OCI-LY7 (cell line): ENCODE measurements around the gene LRP1-AS.

ENCODE experiments used
- CTCF ChIP-seq: fragments of 200-600 bp; sonication (generic); conservative IDR thresholded peaks from 2 replicates; pipeline ENCODE4 v1.5.1; 2014; ENCODE audit warnings: mild to moderate bottlenecking, antibody characterized with exemption, low read length, moderate library complexity, mixed read lengths
- EZH2phosphoT487 ChIP-seq: fragments of 200-600 bp; sonication (generic); IDR thresholded peaks from 2 replicates; pipeline ENCODE4 v1.6.1; 2018; ENCODE audit warnings: low read depth, borderline replicate concordance, mild to moderate bottlenecking, mixed run types, antibody characterized with exemption, low read length, moderate library complexity, mixed read lengths

DNA sequence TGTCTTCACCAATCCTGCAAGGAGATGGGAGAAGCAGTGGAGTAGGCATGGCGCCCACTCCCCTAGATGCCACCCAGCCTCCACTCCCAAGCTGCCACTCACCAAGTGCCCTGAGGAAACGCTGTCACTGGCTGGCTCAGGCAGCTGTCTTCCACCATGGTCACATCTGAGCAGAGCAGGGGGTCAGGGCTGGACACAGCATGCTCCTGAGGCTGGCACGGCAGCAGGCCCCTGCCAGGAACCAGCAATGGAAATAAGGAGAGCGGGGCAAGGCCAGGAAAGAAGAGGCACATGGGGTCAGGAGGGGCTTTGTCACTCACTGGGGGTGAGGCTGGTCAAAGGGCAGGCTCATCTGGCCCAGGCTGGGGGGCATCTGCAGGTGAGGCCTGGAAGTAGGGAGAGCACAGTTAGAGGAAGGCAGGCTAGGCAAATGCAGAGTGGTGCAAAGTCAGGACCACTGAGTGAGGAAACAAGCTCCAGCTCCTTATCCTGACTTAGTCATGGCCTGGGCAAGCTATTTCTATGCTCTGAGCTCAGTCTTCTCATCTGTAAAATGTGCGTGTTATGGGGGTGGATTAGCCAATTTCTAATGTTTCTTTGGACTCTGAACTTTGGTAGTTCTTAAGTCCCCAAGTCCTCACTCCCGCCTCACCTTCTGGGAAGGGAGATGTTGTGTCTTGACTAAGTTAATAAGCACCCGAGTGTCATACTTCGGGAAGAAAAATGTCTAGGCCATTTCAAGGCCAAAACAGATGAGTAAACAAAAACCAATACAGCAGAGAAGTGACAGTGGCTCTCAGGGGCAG is 50.5 kb downstream of the LRP1-AS start:
- no peak for TF ChIP-seq CTCF
- TF ChIP-seq EZH2phosphoT487: no peak
